Activated CD8-positive, alpha-beta memory T cell treated with anti-CD3 and anti-CD28 coated beads for 24 hours (primary cell): ENCODE data around the gene LRRC36.
"Not testable (repeated sequence)": the region's sequence is repeated elsewhere in the genome, so short reads cannot be mapped to it uniquely, and the experiment has no call there.

Source experiments
- DNase-seq: peaks from one replicate; pipeline ENCODE4 v3.0.0-alpha.2; 2020

The LRRC36 gene

GRCh38 chr16:67407176-67407787 lies 80.7 kb downstream of the LRRC36 start:
- no peak for DNase-seq

- DNase-seq: no peak
These were observed 81.3 kb downstream of the LRRC36 start for GRCh38 chr16:67407788-67408452.

- DNase-seq: no peak
These were observed 83.0 kb downstream of the LRRC36 start for GRCh38 chr16:67409631-67410030.

- DNase-seq: no peak
These were observed 84.7 kb downstream of the LRRC36 start for GRCh38 chr16:67411339-67411738.

- no peak for DNase-seq
These were observed 85.7 kb downstream of the LRRC36 start for GRCh38 chr16:67412294-67412693.

GRCh38 chr16:67413978-67414911 lies 87.6 kb downstream of the LRRC36 start:
- DNase-seq: no peak

- not testable (repeated sequence) for DNase-seq
These were observed 88.8 kb downstream of the LRRC36 start for GRCh38 chr16:67415421-67415820.

- peak; percentile 84 for DNase-seq
These were observed 89.5 kb downstream of the LRRC36 start, which contains the start of gene ZDHHC1 for GRCh38 chr16:67415872-67416793. Gene ZDHHC1, minus strand, starts transcription at chr16:67416477. Its CDS starts 8,702 bp downstream, at chr16:67407775.

- no peak for DNase-seq
These were observed 90.9 kb downstream of the LRRC36 start for GRCh38 chr16:67417333-67418061.

- DNase-seq: no peak
These were observed 92.9 kb downstream of the LRRC36 start for GRCh38 chr16:67419502-67419901.

- no peak for DNase-seq
These were observed 93.3 kb downstream of the LRRC36 start for GRCh38 chr16:67419931-67420330.

- DNase-seq: no peak
These were observed 94.4 kb downstream of the LRRC36 start for GRCh38 chr16:67421030-67421429.

- no peak for DNase-seq
These were observed 96.4 kb downstream of the LRRC36 start for GRCh38 chr16:67423015-67423414.

GRCh38 chr16:67423611-67424260 lies 97.1 kb downstream of the LRRC36 start:
- DNase-seq: no peak

GRCh38 chr16:67424261-67424615 lies 97.6 kb downstream of the LRRC36 start:
- no peak for DNase-seq

GRCh38 chr16:67425061-67425460 lies 98.4 kb downstream of the LRRC36 start:
- DNase-seq: no peak

GRCh38 chr16:67425580-67425979 lies 99.0 kb downstream of the LRRC36 start:
- DNase-seq: no peak

- DNase-seq: no peak
These were observed 99.4 kb downstream of the LRRC36 start for GRCh38 chr16:67426022-67426421.

GRCh38 chr16:67426950-67427349 lies 100.3 kb downstream of the LRRC36 start:
- no peak for DNase-seq

GRCh38 chr16:67428146-67428731 lies 101.6 kb downstream of the LRRC36 start:
- DNase-seq: peak; percentile 79
